ENCODE results near the gene DMAP1. TPM values are rescaled to one million over a fixed set of nuclear protein-coding genes. Genes with fewer than 3 reads are reported as not detected.

Gene DMAP1
- total RNA-seq, 3 donors from 2014 or later, result 40.4 to 50.5 (median 43.2) TPM

GRCh38 chr1:44267438-44267837, 54.2 kb downstream of the DMAP1 start:
- H3K4me3 Mint-ChIP-seq, result no peak overlapping the region
- DNase-seq (no peak), ATAC-seq (no peak)
- H3K36me3 Mint-ChIP-seq (ENCODE audit: insufficient read depth), result peaks cover 8% of the 10 kb centered on the region
- H3K27me3 Mint-ChIP-seq (ENCODE audit: low read depth), result no peaks in the 10 kb centered on the region
- peaks cover 5% of the 10 kb centered on the region for H3K4me1 Mint-ChIP-seq (ENCODE audit: low read depth)
- no peaks in the 10 kb centered on the region for H3K9me3 Mint-ChIP-seq

GRCh38 chr1:44268054-44268453, 54.8 kb downstream of the DMAP1 start:
- no peak for DNase-seq
- Mint-ChIP-seq H3K4me1 (ENCODE audit: low read depth) (peaks cover 5% of the 10 kb centered on the region), H3K9me3 (no peaks in the 10 kb centered on the region), H3K36me3 (ENCODE audit: insufficient read depth) (peaks cover 8% of the 10 kb centered on the region), H3K4me3 (no peak overlapping the region), H3K27me3 (ENCODE audit: low read depth) (no peaks in the 10 kb centered on the region)
- ATAC-seq, result no peak

Other genes with a start within 250 kb of the DMAP1 start
- gene DPH2, start 243.5 kb upstream of the DMAP1 start, total RNA-seq, result 100 to 1,000 TPM; 128 to 151 (median 145) TPM
- gene ATP6V0B, start 238.5 kb upstream of the DMAP1 start, total RNA-seq, result 100 to 1,000 TPM; 202 to 210 (median 209) TPM
- gene B4GALT2, start 234.3 kb upstream of the DMAP1 start, total RNA-seq, result 10 to 100 TPM; 32.1 to 35.1 (median 33.7) TPM
- 1 to 10 TPM; 1.0 to 1.8 (median 1.2) TPM for gene CCDC24, start 221.9 kb upstream of the DMAP1 start, total RNA-seq
- gene SLC6A9, start 182.0 kb upstream of the DMAP1 start, total RNA-seq, result 10 to 100 TPM; 14.3 to 25.0 (median 18.3) TPM
- gene KLF17, start 94.7 kb upstream of the DMAP1 start, total RNA-seq, result not detected
- not detected for gene KLF18, start 71.8 kb upstream of the DMAP1 start, total RNA-seq
- gene ERI3, start 141.8 kb downstream of the DMAP1 start, total RNA-seq, result 10 to 100 TPM; 66.8 to 70.8 (median 70.3) TPM
- 100 to 1,000 TPM; 130 to 140 (median 139) TPM for gene RNF220, start 191.8 kb downstream of the DMAP1 start, total RNA-seq